ENCODE data around the gene PRAC2. TPM values are rescaled to one million over a fixed set of nuclear protein-coding genes. Genes with fewer than 3 reads are reported as not detected.

Gene PRAC2
- total RNA-seq, 1 experiment from 2014 or later: not detected

DNA sequence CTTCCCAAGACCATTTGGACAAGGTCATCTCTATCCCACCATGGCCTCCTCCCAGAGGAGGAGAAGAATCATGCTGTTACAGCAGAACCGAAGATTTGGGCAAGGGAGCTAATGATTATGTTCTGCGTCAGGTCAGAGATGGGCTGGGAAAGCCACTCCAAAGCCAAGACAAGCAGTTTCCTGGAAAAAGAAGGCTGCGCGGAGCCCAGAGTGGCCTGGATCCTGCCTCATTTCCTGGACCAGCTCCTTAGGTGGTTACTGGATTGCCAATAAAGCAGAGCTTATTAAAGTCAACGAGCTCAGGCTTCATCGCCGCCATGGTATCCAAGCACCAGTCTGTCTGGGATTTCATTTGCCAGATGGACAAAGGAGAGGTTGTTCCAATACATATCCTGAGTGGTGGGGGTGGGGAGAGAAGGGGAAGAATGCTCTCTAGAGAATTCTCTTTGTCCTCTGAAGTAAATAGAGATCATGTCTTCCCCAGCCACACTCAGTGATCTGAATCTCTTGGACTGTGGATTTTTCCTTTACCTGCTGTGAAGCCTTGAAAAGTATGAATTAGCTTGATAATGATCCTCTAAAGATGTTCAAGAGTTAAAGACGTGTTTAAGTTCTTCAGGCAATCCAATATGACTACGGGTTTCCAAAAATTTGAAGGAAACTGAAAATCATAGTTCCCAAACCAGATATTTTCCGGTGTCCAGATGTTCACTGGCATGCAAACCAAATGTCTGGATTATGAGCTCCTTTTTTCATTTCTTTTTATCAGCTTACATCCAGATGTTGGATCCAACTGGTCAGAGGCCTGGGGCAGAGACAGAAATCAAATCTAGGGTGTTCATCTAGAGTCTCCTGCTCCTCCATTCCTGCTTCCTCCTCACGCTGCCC, 18.4 kb upstream of the PRAC2 start (continued):
- TF ChIP-seq, protein P1, sequence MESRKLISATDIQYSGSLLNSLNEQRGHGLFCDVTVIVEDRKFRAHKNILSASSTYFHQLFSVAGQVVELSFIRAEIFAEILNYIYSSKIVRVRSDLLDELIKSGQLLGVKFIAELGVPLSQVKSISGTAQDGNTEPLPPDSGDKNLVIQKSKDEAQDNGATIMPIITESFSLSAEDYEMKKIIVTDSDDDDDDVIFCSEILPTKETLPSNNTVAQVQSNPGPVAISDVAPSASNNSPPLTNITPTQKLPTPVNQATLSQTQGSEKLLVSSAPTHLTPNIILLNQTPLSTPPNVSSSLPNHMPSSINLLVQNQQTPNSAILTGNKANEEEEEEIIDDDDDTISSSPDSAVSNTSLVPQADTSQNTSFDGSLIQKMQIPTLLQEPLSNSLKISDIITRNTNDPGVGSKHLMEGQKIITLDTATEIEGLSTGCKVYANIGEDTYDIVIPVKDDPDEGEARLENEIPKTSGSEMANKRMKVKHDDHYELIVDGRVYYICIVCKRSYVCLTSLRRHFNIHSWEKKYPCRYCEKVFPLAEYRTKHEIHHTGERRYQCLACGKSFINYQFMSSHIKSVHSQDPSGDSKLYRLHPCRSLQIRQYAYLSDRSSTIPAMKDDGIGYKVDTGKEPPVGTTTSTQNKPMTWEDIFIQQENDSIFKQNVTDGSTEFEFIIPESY (IDR thresholded peaks at IDR 0.05; ENCODE audit: extremely low read depth, insufficient replicate concordance, low read length): no peak
- TF ChIP-seq, protein P2, sequence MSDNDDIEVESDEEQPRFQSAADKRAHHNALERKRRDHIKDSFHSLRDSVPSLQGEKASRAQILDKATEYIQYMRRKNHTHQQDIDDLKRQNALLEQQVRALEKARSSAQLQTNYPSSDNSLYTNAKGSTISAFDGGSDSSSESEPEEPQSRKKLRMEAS (IDR thresholded peaks at IDR 0.05): no peak
- TF ChIP-seq TCF7L2 (IDR thresholded peaks at IDR 0.05; ENCODE audit: borderline replicate concordance, extremely low read depth, insufficient read depth, insufficient read length) (no peak), CEBPB (IDR thresholded peaks at IDR 0.05; ENCODE audit: low read depth) (no peak), SP1 (IDR thresholded peaks at IDR 0.05; ENCODE audit: low read depth) (no peak)

DNA sequence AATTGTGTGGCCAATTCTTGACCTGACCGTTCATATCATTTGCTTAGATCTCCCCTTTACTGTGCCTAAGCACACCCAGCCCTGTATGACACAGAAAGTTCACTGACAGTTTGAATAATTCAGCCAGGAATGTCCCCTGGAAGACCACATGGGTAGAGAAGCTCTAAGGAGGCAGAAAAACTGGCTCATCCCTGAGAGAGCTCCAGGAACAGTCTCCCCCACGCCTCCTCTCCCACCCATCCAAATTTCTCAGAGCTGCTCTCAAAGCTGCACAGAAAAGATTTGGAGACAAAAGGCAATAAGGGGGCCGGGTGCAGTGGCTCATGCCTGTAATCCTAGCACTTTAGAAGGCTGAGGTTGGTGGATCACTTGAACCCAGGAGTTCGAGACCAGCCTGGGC, 11.9 kb upstream of the PRAC2 start:
- RAD21 ChIA-PET (ENCODE audit: low non-redundant PET in 1 of 2, low total read pairs in 2 of 2, uncharacterized antibody in 2 of 2, unreplicated experiment in 2 of 2): interaction anchor here in 1 of 2 experiments (1.2 kb wide), 1 partner anchor 168 kb away, joined by 4 read pairs; no protein-coding TSS in a partner anchor
- ATAC-seq: no peak
- POLR2A ChIA-PET: no interaction called here
- Histone ChIP-seq H3K9me3 (ENCODE audit: control insufficient read depth in 1 of 2, insufficient read depth in 1 of 2, low read depth in 1 of 2, low read length in 2 of 2) (no peaks in the 10 kb centered on the region), H2AFZ (ENCODE audit: low read depth, low read length, poor library complexity, severe bottlenecking) (no peak overlapping the region), H3K27me3 (ENCODE audit: insufficient read depth, low read length) (0 out of 2 replicates have a peak, but pooled peaks cover 4% of the 10 kb centered on the region), H4K20me1 (ENCODE audit: insufficient read depth) (no peaks in the 10 kb centered on the region), H3K4me3 (replicated peaks in 1 of 2; ENCODE audit: low read depth in 1 of 2, low read length in 2 of 2) (no peak overlapping the region), H3K9ac (ENCODE audit: low read length) (no peak overlapping the region), H3K4me2 (ENCODE audit: low read length) (no peak overlapping the region), H3K9me2 (ENCODE audit: insufficient read depth) (no peaks in the 10 kb centered on the region), H3K4me1 (ENCODE audit: control insufficient read depth in 1 of 2, insufficient read depth in 2 of 2, low read length in 2 of 2) (no peaks in the 10 kb centered on the region), H3K79me2 (ENCODE audit: insufficient read depth, low read length) (no peaks in the 10 kb centered on the region), H3K27ac (ENCODE audit: low read depth, low read length) (no peak overlapping the region), H3K36me3 (ENCODE audit: control insufficient read depth in 1 of 2, insufficient read depth in 2 of 2, low read length in 2 of 2) (no peaks in the 10 kb centered on the region)
- intact Hi-C loops (cut with micrococcal nuclease): no loop called here
- CTCF ChIA-PET: interaction anchor here (1.1 to 2.5 kb wide), 2 partner anchors 13 to 33 kb away, joined by 3 to 13 read pairs; no protein-coding TSS in a partner anchor
- no peak for DNase-seq (ENCODE audit: low read depth, low spot score)
- BruUV-seq (replicated peaks): no TSS peak
- no peak for TF ChIP-seq JUND (IDR thresholded peaks at IDR 0.05)
- TF ChIP-seq, protein P3, sequence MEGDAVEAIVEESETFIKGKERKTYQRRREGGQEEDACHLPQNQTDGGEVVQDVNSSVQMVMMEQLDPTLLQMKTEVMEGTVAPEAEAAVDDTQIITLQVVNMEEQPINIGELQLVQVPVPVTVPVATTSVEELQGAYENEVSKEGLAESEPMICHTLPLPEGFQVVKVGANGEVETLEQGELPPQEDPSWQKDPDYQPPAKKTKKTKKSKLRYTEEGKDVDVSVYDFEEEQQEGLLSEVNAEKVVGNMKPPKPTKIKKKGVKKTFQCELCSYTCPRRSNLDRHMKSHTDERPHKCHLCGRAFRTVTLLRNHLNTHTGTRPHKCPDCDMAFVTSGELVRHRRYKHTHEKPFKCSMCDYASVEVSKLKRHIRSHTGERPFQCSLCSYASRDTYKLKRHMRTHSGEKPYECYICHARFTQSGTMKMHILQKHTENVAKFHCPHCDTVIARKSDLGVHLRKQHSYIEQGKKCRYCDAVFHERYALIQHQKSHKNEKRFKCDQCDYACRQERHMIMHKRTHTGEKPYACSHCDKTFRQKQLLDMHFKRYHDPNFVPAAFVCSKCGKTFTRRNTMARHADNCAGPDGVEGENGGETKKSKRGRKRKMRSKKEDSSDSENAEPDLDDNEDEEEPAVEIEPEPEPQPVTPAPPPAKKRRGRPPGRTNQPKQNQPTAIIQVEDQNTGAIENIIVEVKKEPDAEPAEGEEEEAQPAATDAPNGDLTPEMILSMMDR (IDR thresholded peaks at IDR 0.05 in 2 of 3, conservative IDR thresholded peaks at IDR 0.05 in 1 of 3; ENCODE audit: borderline replicate concordance in 1 of 3, insufficient read depth in 1 of 3, low read depth in 2 of 3, low read length in 2 of 3): no peak
- no peak for TF ChIP-seq ZNF274 (IDR thresholded peaks at IDR 0.05; ENCODE audit: low read depth, low read length)
- TF ChIP-seq SP1 (IDR thresholded peaks at IDR 0.05; ENCODE audit: low read depth): no peak
- TF ChIP-seq, protein P2 (IDR thresholded peaks at IDR 0.05): no peak
- TF ChIP-seq POLR2A (IDR thresholded peaks at IDR 0.05; ENCODE audit: borderline replicate concordance, extremely low read depth, insufficient read depth, insufficient read length): no peak
- TF ChIP-seq POLR2AphosphoS5 (IDR thresholded peaks at IDR 0.05; ENCODE audit: low read depth, low read length): no peak
- no peak for TF ChIP-seq ELF1 (IDR thresholded peaks at IDR 0.05; ENCODE audit: borderline replicate concordance, low read depth)
- TF ChIP-seq, protein P1 (IDR thresholded peaks at IDR 0.05; ENCODE audit: extremely low read depth, insufficient replicate concordance, low read length): no peak
- no peak for TF ChIP-seq EGR1 (IDR thresholded peaks at IDR 0.05; ENCODE audit: low read depth)
- no peak for TF ChIP-seq CBX3 (IDR thresholded peaks at IDR 0.05; ENCODE audit: low read depth)
- TF ChIP-seq, protein P4, sequence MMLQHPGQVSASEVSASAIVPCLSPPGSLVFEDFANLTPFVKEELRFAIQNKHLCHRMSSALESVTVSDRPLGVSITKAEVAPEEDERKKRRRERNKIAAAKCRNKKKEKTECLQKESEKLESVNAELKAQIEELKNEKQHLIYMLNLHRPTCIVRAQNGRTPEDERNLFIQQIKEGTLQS (IDR thresholded peaks at IDR 0.05): no peak
- no peak for TF ChIP-seq RAD21 (IDR thresholded peaks at IDR 0.05; ENCODE audit: low read depth)
